ENCODE measurements around the gene ANO4.

DNA sequence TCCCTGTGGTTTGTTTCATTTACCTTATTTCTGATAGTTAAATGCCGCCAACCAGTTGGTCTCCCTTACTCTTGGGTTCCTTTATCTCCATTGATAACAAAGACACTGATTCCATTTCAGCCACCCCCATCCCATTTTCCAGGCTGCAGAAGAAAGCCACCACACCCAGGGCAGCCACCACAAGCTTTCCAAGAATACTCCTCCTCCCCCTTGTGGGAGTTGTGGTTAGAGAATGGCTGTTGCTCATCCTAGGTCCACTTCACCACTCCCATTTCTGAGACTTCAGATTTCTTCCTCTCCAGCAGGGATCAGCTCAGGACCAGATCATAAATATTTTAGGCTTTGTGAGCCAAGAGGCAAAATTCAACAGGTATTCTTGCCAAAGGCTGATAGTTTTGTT, 73.9 kb downstream of the ANO4 start:
- no peak for TF ChIP-seq YY1 (IDR thresholded peaks at IDR 0.05; ENCODE audit: insufficient read depth, insufficient read length)
- TF ChIP-seq ZNF274 (IDR thresholded peaks at IDR 0.05; ENCODE audit: low read depth, low read length) = no peak
- TF ChIP-seq SUZ12 (IDR thresholded peaks at IDR 0.05; ENCODE audit: extremely low read depth, insufficient read depth, insufficient read length) = no peak

All from NT2/D1 (cell line).